GM12878 (cell line): ENCODE measurements around the gene GNG10. TPM values are rescaled to one million over a fixed set of nuclear protein-coding genes. Genes with fewer than 3 reads are reported as not detected.

Experiments
- ATAC-seq: fragments of 200-7000 bp; cut with Tn5 transposase; 3 replicates; pipeline ENCODE4 v1.9.1; 2020; ENCODE audit warnings: mild to moderate bottlenecking, moderate library complexity
- BruUV-seq: library from RNA; stranded (reverse); fragments of 400-500 nt; replicated peaks from 2 replicates; lab custom pipeline; 2021; lab: Mats Ljungman, UMichigan
- CTCF ChIA-PET: fragments of 300-600 bp; sonication (Branson Sonifier 250); formaldehyde crosslinking; extraction: SDS; loops from one replicate; lab custom pipeline; 2021; ENCODE audit warnings: inconsistent platforms; lab: Yijun Ruan, JAX
- POLR2A ChIA-PET: fragments of 350-600 bp; formaldehyde crosslinking; extraction: SDS; loops from one replicate; lab custom pipeline; 2021; ENCODE audit warnings: inconsistent platforms; lab: Charles Lee
- RAD21 ChIA-PET: fragments of 300-600 bp; sonication (Branson Sonifier 250); formaldehyde crosslinking; loops from one replicate; lab custom pipeline; 2023; ENCODE audit warnings: antibody characterized with exemption; ENCODE audit not compliant: unreplicated experiment; lab: Charles Lee
- SMC1A ChIA-PET: fragments of 300-600 bp; sonication (Branson Sonifier 250); formaldehyde crosslinking; loops from one replicate; lab custom pipeline; 2023; ENCODE audit not compliant: unreplicated experiment, uncharacterized antibody; lab: Charles Lee
- DNase-seq: peaks from one replicate; pipeline ENCODE4 v3.0.0-alpha.2; 2011; ENCODE audit warnings: low read depth, low spot score
- FAIRE-seq: peaks from 3 replicates; lab custom pipeline; 2011; peaks lifted over from hg19 to GRCh38; lab: Jason Lieb, UNC
- H2AFZ ChIP-seq: 2 replicates; pipeline ENCODE4 v1.6.0; 2011; ENCODE audit warnings: low read depth, low read length, control low read depth; ENCODE audit not compliant: control insufficient read depth
- H3K27ac ChIP-seq: 2 replicates; pipeline ENCODE4 v1.5.1; 2011; ENCODE audit warnings: control low read depth; ENCODE audit not compliant: control insufficient read depth, insufficient read depth
- H3K27me3 ChIP-seq, 2 experiments: replicated peaks in 1 of 2; 2 replicates each; pipeline versions ENCODE4 v1.6.0 to v1.6.1; 2011; ENCODE audit warnings: low read length in 1 of 2; ENCODE audit not compliant: control insufficient read depth in 2 of 2, insufficient read depth in 2 of 2
- H3K36me3 ChIP-seq, 2 experiments: 2 replicates each; pipeline ENCODE4 v1.5.1; 2011; ENCODE audit warnings: low read length in 1 of 2; ENCODE audit not compliant: control insufficient read depth in 2 of 2, insufficient read depth in 2 of 2
- H3K4me1 ChIP-seq: 2 replicates; pipeline ENCODE4 v1.6.1; 2011; ENCODE audit warnings: mild to moderate bottlenecking, low read length, moderate library complexity, mixed read lengths; ENCODE audit not compliant: control insufficient read depth, insufficient read depth
- H3K4me2 ChIP-seq: 2 replicates; pipeline ENCODE4 v1.6.0; 2011; ENCODE audit warnings: control low read depth; ENCODE audit not compliant: control insufficient read depth, insufficient read depth
- H3K4me3 ChIP-seq: fragments of 200-600 bp; sonication (generic); 2 replicates; pipeline ENCODE4 v1.5.1; 2016
- H3K79me2 ChIP-seq: 2 replicates; pipeline ENCODE4 v1.6.0; 2011; ENCODE audit warnings: low read length; ENCODE audit not compliant: control insufficient read depth, insufficient read depth
- H3K9ac ChIP-seq: 2 replicates; pipeline ENCODE4 v1.8.0; 2011; ENCODE audit warnings: low read length, control low read depth, mixed read lengths; ENCODE audit not compliant: control insufficient read depth, insufficient read depth
- H3K9me3 ChIP-seq: replicated peaks from 3 replicates; pipeline ENCODE4 v1.5.1; 2011; ENCODE audit warnings: mild to moderate bottlenecking, low read length; ENCODE audit not compliant: control insufficient read depth, insufficient read depth
- H4K20me1 ChIP-seq: 2 replicates; pipeline ENCODE4 v1.6.0; 2011; ENCODE audit not compliant: control insufficient read depth, insufficient read depth
- ATF3 ChIP-seq: IDR thresholded peaks from 2 replicates; pipeline ENCODE4 v1.6.1; 2011; ENCODE audit warnings: low read depth, mild to moderate bottlenecking, low read length, moderate library complexity, borderline replicate concordance; ENCODE audit errors: extremely low read depth
- BCL11A ChIP-seq: IDR thresholded peaks from 2 replicates; pipeline ENCODE4 v1.6.1; 2011; ENCODE audit warnings: low read depth, low read length
- CHD1 ChIP-seq: IDR thresholded peaks from 2 replicates; pipeline ENCODE4 v1.6.1; 2012; ENCODE audit warnings: low read depth, low read length, improper control_type of control experiment
- CUX1 ChIP-seq: IDR thresholded peaks from 2 replicates; pipeline ENCODE4 v1.6.1; 2012; ENCODE audit warnings: improper control_type of control experiment, low read depth, low read length; ENCODE audit not compliant: insufficient replicate concordance
- FOXK2 ChIP-seq: fragments of 450-650 bp; IDR thresholded peaks from 2 replicates; pipeline ENCODE4 v1.6.1; 2017; ENCODE audit warnings: mild to moderate bottlenecking, moderate library complexity
- REST ChIP-seq: IDR thresholded peaks from 2 replicates; pipeline ENCODE4 v1.6.1; 2012; ENCODE audit warnings: mild to moderate bottlenecking, low read depth, low read length
- SMARCA5 ChIP-seq: fragments of 450-650 bp; IDR thresholded peaks from 2 replicates; pipeline ENCODE4 v1.6.1; 2017; ENCODE audit warnings: mild to moderate bottlenecking
- USF1 ChIP-seq: IDR thresholded peaks from 2 replicates; pipeline ENCODE4 v1.6.1; 2011; ENCODE audit warnings: borderline replicate concordance, low read depth, mild to moderate bottlenecking, moderate library complexity, mixed read lengths, low read length; ENCODE audit not compliant: insufficient read depth; ENCODE audit errors: extremely low read length
- ZBED1 ChIP-seq: IDR thresholded peaks from 2 replicates; pipeline ENCODE4 v1.6.1; 2016; ENCODE audit warnings: borderline replicate concordance
- ZNF622 ChIP-seq: fragments of 450-650 bp; IDR thresholded peaks from 2 replicates; pipeline ENCODE4 v1.6.1; 2017; ENCODE audit warnings: mild to moderate bottlenecking, inconsistent platforms
- WGBS: methylation state at CpG from one replicate; pipeline ENCODE4 v1.1.6; 2016; ENCODE audit warnings: low lambda C conversion rate; ENCODE audit not compliant: insufficient replicate concordance, insufficient coverage; ENCODE audit errors: missing lambda C conversion rate; 5-methylcytosine and 5-hydroxymethylcytosine counted together
- in situ Hi-C: fragments of 300-500 bp; cut with MboI; formaldehyde crosslinking; loops from 9 replicates; pipeline ENCODE4 v1.14.3; 2018; ENCODE audit warnings: mixed read lengths
- intact Hi-C: fragments of 100-400 bp; cut with micrococcal nuclease; formaldehyde crosslinking; loops from one replicate; pipeline ENCODE4 v1.14.2; 2022; ENCODE audit not compliant: unreplicated experiment
- polyA plus RNA-seq, 11 experiments: library from polyadenylated mRNA; depleted of rRNA in 4 of 11; unstranded in 6 of 11; stranded (reverse) in 5 of 11; fragments of >200 nt; fragmentation: Nextera tagmentation in 4 of 11; fragmentation: Illumina TruSeq in 1 of 11; extraction: Ambion mirVana in 4 of 11; extraction: Trizol in 1 of 11; gene quantifications; 1 replicate in 1 of 11; 2 replicates in 10 of 11; pipeline versions ENCODE4 v1.2.1 to v1.2.3, GENCODE V29; 2011 to 2016; ENCODE audit warnings: inconsistent platforms in 2 of 11, missing spikeins in 2 of 11, low read depth in 1 of 11
- total RNA-seq, 4 experiments: library from RNA; depleted of rRNA in 3 of 4; stranded (reverse); fragments of >200 nt in 3 of 4; fragmentation: Illumina TruSeq in 1 of 4; extraction: Trizol in 1 of 4; gene quantifications; 2 replicates each; pipeline versions ENCODE4 v1.2.1 to v1.2.3, GENCODE V29; 2013 to 2021

GNG10 gene
- total and polyA plus RNA-seq, 10 of the 15 experiments (the other 5 are each of a cell fraction or from before 2014, with no cell fraction given), result 12.0 to 28.2 (median 22.7) TPM

- Histone ChIP-seq H4K20me1 (no peaks in the 10 kb centered on the region), H3K4me2 (no peak overlapping the region), H3K4me1 (no peaks in the 10 kb centered on the region), H3K9me3 (no peaks in the 10 kb centered on the region), H3K79me2 (no peaks in the 10 kb centered on the region), H3K9ac (no peak overlapping the region), H2AFZ (no peak overlapping the region), H3K36me3 (no peaks in the 10 kb centered on the region), H3K27me3 (no peaks in the 10 kb centered on the region; a peak in 1 of 4 replicates), H3K4me3 (no peak overlapping the region), H3K27ac (no peak overlapping the region)
- FAIRE-seq (no peak), DNase-seq (no peak), ATAC-seq (no peak)
- ChIA-PET POLR2A (no interaction called here), RAD21 (no interaction called here), CTCF (interaction anchor here (0.7 kb wide), 2 partner anchors 9 to 17 kb away, joined by 3 to 4 read pairs; no protein-coding TSS in a partner anchor), SMC1A (interaction anchor here (0.8 kb wide), 1 partner anchor 18 kb away, joined by 3 read pairs; no protein-coding TSS in a partner anchor)
- WGBS, result 24% methylated on average over 3 of the region's 3 CpGs
- intact Hi-C loops (no loop called here), in situ Hi-C loops (no loop called here)
- BruUV-seq, result no TSS peak
- no peak for TF ChIP-seq SMARCA5
- no peak for TF ChIP-seq CUX1
- no peak for TF ChIP-seq CHD1
- TF ChIP-seq FOXK2, result no peak
- TF ChIP-seq ZNF622, result no peak
- TF ChIP-seq ATF3, result no peak
- TF ChIP-seq REST, result no peak
- TF ChIP-seq BCL11A, result no peak
- no peak for TF ChIP-seq ZBED1
- no peak for TF ChIP-seq USF1
Measured at GRCh38 chr9:111615928-111616327, 45.5 kb upstream of the GNG10 start.
